Measurements from ENCODE around the gene TXNDC17.

DNA sequence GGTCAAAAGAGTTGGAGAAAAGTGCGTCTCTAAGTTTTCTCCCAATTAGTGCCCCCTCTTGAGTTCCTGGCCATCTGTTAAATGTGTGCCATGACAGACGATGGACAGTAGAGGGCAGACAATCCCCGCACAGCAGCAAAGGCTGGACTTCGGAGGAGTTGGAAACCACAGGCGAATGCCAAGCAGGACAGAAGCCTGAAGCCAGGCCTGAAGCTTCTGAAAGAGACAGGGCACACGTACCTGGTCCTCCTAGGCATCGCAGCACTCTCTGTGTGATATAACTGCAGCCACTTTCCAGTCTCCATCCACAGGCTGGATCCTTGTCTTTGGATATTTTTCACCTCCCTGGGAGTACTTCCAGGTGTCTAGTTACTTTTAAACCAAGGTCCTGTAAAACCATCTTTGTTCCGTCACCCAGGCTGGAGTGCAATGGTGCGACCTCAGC, 25.2 kb downstream of the TXNDC17 start:
- TF ChIP-seq SP1 (IDR thresholded peaks at IDR 0.05) (no peak), BHLHE40 (IDR thresholded peaks at IDR 0.05; ENCODE audit: borderline replicate concordance) (no peak), ARNT (IDR thresholded peaks at IDR 0.05) (no peak), FOXA1 (IDR thresholded peaks at IDR 0.05) (no peak), ELF4 (IDR thresholded peaks at IDR 0.05) (no peak), HDGF (IDR thresholded peaks at IDR 0.05; ENCODE audit: borderline replicate concordance) (no peak), FOXM1 (IDR thresholded peaks at IDR 0.05; ENCODE audit: borderline replicate concordance) (no peak), SUZ12 (IDR thresholded peaks at IDR 0.05) (no peak), PKNOX1 (IDR thresholded peaks at IDR 0.05) (no peak), FOXK2 (IDR thresholded peaks at IDR 0.05) (no peak), CTBP1 (IDR thresholded peaks at IDR 0.05; ENCODE audit: borderline replicate concordance) (no peak), L3MBTL2 (conservative IDR thresholded peaks at IDR 0.05) (no peak)
